HG02623 (cell line): ENCODE data around the gene TDRD6.
"Not testable (repeated sequence)": the region's sequence is repeated elsewhere in the genome, so short reads cannot be mapped to it uniquely, and the experiment has no call there.

Experiments
- ATAC-seq: cut with Tn5 transposase; IDR thresholded peaks from one replicate; pipeline ENCODE4 v1.9.1; 2021; ENCODE audit warnings: moderate library complexity; ENCODE audit not compliant: unreplicated experiment

TDRD6 gene

GRCh38 chr6:46687619-46688097 lies at the start of gene TDRD6:
TSS of gene TDRD6 (plus strand) at chr6:46687885. CDS start at chr6:46688129, 244 bp downstream.
- ATAC-seq: no peak

- ATAC-seq: no peak
These were observed 49.8 kb upstream of the TDRD6 start for GRCh38 chr6:46637933-46638332.

DNA sequence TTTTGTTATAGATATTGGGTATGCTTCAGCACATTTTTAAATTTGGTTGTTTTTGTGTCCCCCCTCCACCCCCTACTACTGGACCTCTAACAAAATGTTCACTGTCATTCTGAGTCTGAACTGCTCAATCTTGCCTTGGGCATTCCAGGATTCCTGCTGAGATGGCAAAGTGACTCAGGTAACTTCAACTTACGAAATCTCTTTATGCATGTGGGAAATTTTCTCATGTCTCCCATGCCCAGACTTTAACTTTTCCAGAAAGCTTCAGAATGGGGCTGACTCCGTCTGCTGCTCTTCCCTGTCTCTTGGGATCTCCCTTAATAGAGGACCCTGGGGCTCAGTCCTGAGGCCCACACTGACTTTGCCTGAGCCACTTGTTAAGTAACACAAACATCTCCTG lies 49.0 kb upstream of the TDRD6 start:
- ATAC-seq: no peak

DNA sequence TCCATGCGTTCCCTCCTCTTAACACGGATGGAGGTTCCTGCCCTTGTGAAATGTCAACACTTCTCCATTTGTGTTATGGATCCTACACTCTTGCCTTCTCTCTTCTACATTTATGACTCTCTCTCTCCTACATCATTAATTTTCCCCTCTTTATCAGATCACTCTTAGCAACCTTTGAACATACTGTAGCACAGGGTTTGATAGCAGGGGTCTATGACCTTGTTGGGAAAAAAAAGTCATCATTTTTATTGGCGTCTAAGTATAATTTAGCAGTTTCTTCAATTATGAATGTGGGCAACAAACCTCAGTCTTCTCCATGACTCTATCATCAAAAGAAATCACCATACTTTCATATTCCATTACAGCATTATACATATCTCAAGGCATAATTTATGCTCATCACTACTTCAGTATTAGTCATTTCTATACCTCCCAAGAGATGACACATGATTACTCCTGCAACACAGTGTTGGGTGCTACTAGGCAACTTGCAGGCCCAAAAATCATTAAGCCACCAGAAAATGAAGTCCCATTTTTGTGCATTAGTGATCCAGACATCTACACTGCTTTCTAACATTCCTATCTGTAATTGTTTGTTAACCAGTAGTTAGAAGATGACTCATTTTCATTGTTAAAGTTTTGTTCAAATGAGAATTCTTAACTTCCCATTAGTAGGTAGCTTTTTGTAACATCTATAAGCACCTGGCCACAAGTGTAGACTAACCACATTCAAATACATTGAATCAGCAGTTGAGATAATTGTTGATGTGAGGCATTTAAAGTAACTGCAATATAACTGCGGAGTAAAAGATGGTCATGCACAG lies 44.5 kb upstream of the TDRD6 start:
- no peak for ATAC-seq

- no peak for ATAC-seq
These were observed 42.4 kb upstream of the TDRD6 start for GRCh38 chr6:46645265-46645664.

GRCh38 chr6:46648108-46648507 lies 39.6 kb upstream of the TDRD6 start:
- ATAC-seq: not testable (repeated sequence)

- ATAC-seq: no peak
These were observed 38.7 kb upstream of the TDRD6 start for GRCh38 chr6:46648869-46649492.

- ATAC-seq: no peak
These were observed 36.7 kb upstream of the TDRD6 start for GRCh38 chr6:46651006-46651405.

- ATAC-seq: no peak
These were observed 35.9 kb upstream of the TDRD6 start for GRCh38 chr6:46651816-46652215.

GRCh38 chr6:46652232-46652602 lies 35.5 kb upstream of the TDRD6 start:
- ATAC-seq: no peak

DNA sequence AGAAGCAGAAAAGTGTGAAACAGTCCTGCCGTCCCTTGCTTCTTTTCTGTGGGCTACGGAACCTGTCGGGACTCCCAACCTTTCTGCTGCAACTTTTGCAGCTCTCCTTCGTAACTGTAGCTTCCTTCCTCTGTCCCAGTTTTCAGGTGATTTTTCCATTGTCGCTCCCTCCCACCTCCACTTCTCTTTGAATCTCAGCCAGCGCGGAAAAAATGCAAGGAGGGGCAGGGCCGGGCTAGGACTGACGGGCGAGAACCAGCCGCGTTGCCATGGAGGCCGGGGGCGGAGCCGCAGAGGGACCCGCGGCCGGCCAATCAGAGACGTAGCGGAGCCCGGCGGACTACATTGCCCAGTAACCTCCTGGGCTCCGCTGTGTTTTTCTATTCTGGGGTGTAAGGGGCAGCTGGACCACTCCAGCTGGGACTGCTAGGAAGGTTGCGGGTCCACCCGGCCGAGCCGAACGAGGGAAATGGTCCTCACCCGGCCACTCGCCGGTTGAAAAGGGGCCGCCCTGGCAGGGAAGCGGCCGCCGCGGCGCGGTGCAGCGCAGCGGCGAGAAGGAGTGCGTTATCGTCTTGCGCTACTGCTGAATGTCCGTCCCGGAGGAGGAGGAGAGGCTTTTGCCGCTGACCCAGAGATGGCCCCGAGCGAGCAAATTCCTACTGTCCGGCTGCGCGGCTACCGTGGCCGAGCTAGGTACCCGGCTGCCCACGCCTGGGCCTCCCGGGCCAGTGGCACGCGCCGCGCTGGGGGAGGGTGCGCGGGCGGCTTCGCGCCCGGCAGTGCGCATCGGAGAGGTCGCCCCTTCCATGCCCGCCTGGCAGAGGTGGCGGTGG lies 34.9 kb upstream of the TDRD6 start, which contains the start of the genes CYP39A1 and SLC25A27:
Gene CYP39A1, minus strand, starts transcription at position 216 of the 836 bp plus-strand sequence. CDS start 236 bp downstream, outside the sequence.
Gene SLC25A27, plus strand, starts transcription at position 373 of the 836 bp plus-strand sequence. Its CDS starts 218 bp downstream, at position 591.
- peak; percentile 100 for ATAC-seq

DNA sequence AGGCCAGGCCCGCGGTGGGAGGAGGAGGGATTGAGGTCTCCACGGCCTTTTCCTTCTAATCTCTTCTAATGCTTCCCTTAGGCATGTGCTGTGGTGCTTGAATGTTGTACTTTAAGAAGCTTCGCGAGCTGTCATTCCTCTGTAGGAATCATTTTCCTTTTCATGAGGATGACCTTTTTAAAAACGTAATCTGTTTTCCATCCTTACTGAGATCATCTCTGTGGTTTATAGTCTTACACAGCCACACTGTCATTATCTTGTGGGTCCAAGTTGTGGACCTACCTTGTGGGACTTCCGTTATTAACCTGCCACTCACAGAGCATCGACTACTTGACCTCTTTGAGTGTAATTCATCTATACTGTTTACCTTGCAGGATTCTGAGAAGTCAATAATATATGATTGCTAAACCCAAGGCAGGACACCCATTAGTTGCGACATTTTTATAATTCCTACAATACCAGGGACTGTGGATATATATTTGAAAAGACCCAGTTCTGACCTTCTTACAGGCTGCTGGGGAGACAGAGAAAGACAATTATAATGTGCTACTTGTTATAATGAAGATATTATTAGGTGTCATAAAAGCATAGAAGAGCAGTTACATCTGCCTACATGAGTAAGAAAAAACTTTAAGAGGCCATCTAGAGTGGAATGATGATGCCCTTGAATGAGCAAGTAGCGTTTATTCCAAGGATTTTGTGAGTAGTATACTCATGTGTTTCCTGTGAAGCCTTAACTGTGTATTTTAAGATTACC lies 34.1 kb upstream of the TDRD6 start:
- no peak for ATAC-seq

GRCh38 chr6:46655803-46656202 lies 31.9 kb upstream of the TDRD6 start:
- ATAC-seq: no peak

DNA sequence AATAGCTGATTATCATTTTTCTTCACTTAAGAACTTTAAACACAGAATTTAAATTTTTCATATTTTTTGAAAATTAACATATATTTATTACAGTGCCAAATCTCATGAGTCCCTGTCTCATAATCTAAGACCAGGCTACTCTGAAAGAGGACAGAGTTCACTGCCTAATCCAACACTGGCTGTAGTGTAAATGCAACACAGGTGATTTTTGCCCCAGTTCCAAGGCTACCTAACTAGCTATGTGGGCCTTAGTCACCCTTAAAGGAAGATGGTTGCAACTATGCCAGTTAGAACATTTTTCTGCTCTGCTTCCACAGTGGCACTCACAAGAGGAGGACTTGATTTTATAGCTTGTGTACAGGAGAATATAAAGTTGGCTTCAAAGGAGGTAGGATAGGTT lies 30.0 kb upstream of the TDRD6 start:
- no peak for ATAC-seq

GRCh38 chr6:46661483-46661882 lies 26.2 kb upstream of the TDRD6 start:
- ATAC-seq: no peak

GRCh38 chr6:46667377-46667776 lies 20.3 kb upstream of the TDRD6 start:
- ATAC-seq: no peak

DNA sequence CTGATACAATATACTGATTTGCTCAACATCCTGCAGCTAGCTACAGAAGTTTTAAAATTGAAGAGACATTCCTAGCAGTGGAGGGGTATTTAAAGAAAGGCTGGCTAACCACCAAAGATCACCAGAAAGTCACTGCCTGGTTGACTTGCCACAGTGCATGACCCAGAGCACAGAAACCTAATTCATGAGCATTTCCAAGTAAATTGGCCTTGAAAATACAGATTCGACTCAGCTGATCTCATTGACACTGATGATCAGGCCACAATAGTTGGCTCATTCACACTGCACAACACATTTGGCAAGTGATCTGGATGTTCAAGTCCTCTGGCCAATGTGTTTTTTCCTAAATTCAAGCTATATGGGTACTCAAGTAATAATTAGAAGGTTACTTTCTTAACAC lies 13.3 kb upstream of the TDRD6 start:
- no peak for ATAC-seq

- no peak for ATAC-seq
These were observed 10.9 kb upstream of the TDRD6 start for GRCh38 chr6:46676604-46677313.

DNA sequence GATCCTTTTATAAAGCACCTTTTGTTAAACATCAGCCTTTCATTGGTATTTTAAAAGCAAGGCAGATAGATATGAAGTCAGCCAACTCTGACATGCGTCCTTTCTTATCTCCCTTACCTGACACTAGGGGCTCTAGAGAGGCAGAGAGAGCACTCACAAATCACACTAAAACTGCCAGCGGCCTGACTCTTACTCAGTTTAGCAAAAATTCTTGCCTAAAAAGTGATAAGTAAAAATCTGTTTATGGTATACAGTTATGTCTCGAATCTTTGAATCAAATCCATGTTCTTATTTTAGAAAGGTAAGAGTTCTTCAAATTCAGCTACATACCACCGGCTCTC lies 10.4 kb upstream of the TDRD6 start:
- ATAC-seq: no peak

DNA sequence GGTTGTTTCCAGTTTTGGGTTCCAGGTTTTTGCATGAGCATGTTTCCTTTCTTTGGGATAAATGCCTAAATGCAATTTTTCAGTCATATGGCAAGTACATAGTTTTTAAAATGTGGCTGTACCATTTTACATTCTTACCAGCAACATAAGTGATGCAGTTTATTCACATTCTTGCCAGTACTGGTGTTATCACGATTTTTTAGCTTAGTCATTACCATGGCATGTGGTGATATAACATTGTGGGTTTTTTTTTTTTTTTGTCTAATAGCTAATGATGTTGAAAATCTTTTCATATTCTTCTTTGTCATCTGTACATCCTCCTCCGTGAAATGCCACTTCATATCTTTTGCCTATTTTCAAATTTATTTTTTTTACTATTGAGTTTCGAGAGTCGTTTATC lies 2.9 kb upstream of the TDRD6 start:
- ATAC-seq: no peak
